ENCODE data around the gene RPS6KL1.
A peak's percentile ranks its signal among the peaks of the same experiment; 100 is the strongest.

Gene RPS6KL1

GRCh38 chr14:74922752-74923401, at the start of gene RPS6KL1:
TSS of gene RPS6KL1 (minus strand) at chr14:74923260. CDS start at chr14:74921541, 1,719 bp downstream.
- Histone ChIP-seq H3K27me3 (ENCODE audit: control insufficient read depth in 5 of 5, insufficient read depth in 4 of 5, low read length in 5 of 5) (no peaks in the 10 kb centered on the region), H3K9ac (ENCODE audit: low read length in 5 of 5) (peak within 1 kb of the TSS in 4 of 5 donors; percentile 77 to 94 (median 84)), H3K4me1 (ENCODE audit: control insufficient read depth in 5 of 5, insufficient read depth in 5 of 5, low read length in 5 of 5) (peaks cover 5 to 23% (median 19%) of the 10 kb centered on the region in 5 donors), H3K9me3 (ENCODE audit: control insufficient read depth in 5 of 5, low read length in 5 of 5) (no peaks in the 10 kb centered on the region), H3K4me3 (ENCODE audit: low read depth in 1 of 5, low read length in 5 of 5) (peak within 1 kb of the TSS; percentile 56 to 77 (median 66)), H3K36me3 (ENCODE audit: control insufficient read depth in 5 of 5, insufficient read depth in 5 of 5, low read length in 5 of 5) (peaks cover 0 to 4% (median 0%) of the 10 kb centered on the region in 5 donors), H3K27ac (ENCODE audit: low read depth, low read length) (no peak within 1 kb of the TSS)

DNA sequence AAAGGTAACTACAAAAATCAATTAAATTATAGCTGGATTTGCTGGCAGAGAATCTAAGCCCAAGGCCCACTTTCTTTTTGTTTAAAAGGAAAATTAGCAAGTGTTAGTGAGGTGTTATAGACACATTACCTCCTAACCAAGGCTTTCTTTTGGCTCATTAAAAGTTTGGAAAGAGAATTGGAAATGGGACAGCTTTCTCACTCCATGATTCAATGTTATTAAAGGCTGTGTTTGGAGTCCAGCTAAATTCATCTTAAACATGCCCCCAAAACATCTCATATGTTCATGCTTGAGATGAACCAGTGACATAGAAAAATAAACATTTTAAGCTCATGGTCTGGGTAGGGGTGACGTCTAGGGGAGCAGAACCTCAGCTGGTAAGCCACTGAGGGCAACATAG, 45.8 kb upstream of the RPS6KL1 start:
- H3K9me3 ChIP-seq (ENCODE audit: control insufficient read depth in 5 of 5, low read length in 5 of 5), result no peaks in the 10 kb centered on the region
- H3K4me3 ChIP-seq (ENCODE audit: low read depth in 1 of 5, low read length in 5 of 5), result no peak overlapping the region
- no peak overlapping the region for H3K27ac ChIP-seq (ENCODE audit: low read depth, low read length)
- H3K36me3 ChIP-seq (ENCODE audit: control insufficient read depth in 5 of 5, insufficient read depth in 5 of 5, low read length in 5 of 5), result no peaks in the 10 kb centered on the region
- H3K4me1 ChIP-seq (ENCODE audit: control insufficient read depth in 5 of 5, insufficient read depth in 5 of 5, low read length in 5 of 5), result peaks cover 4 to 23% (median 16%) of the 10 kb centered on the region in 5 donors
- peaks cover 0 to 7% (median 0%) of the 10 kb centered on the region in 5 donors for H3K27me3 ChIP-seq (ENCODE audit: control insufficient read depth in 5 of 5, insufficient read depth in 4 of 5, low read length in 5 of 5)
- H3K9ac ChIP-seq (ENCODE audit: low read length in 5 of 5), result no peak overlapping the region

DNA sequence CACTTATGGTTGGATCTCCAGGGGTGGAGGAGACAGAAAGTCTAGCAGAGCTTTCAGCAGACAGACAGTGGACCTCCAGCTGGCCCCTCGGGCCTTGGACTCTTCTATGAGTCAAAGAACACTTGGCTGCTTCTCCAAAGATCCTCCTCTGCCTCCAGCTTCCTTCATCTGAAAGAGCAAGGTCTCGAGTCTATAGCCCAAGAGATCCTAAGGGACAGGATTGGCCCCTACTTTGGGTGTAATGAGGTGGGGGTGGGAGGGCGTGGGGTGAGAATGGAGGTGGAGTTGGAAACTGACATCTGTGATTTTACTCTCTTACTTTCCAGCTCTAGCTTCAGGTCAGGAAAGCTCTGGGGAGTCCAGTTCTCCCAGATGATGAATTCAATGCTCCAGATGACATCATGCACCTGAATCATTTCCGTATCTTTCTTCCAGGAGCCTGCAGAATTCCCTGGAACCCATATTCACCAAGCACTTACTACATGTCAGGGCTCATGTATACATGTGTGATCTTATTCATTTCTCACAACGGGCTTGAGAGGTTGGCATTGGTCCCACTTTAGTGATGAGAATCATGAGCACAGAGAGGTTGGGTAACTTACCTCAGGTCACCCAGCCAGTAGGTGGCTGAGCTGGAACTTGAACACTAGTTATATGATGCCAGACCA, 42.6 kb upstream of the RPS6KL1 start:
- Histone ChIP-seq H3K27ac (ENCODE audit: low read depth, low read length) (no peak overlapping the region), H3K9ac (ENCODE audit: low read length in 5 of 5) (no peak overlapping the region), H3K4me3 (ENCODE audit: low read depth in 1 of 5, low read length in 5 of 5) (no peak overlapping the region), H3K4me1 (ENCODE audit: control insufficient read depth in 5 of 5, insufficient read depth in 5 of 5, low read length in 5 of 5) (peaks cover 6 to 19% (median 9%) of the 10 kb centered on the region in 5 donors), H3K9me3 (ENCODE audit: control insufficient read depth in 5 of 5, low read length in 5 of 5) (no peaks in the 10 kb centered on the region), H3K27me3 (ENCODE audit: control insufficient read depth in 5 of 5, insufficient read depth in 4 of 5, low read length in 5 of 5) (peaks cover 0 to 13% (median 0%) of the 10 kb centered on the region in 5 donors), H3K36me3 (ENCODE audit: control insufficient read depth in 5 of 5, insufficient read depth in 5 of 5, low read length in 5 of 5) (no peaks in the 10 kb centered on the region)

GRCh38 chr14:74964787-74965485, 41.9 kb upstream of the RPS6KL1 start:
- Histone ChIP-seq H3K27me3 (ENCODE audit: control insufficient read depth in 5 of 5, insufficient read depth in 4 of 5, low read length in 5 of 5) (peaks cover 0 to 13% (median 0%) of the 10 kb centered on the region in 5 donors), H3K9ac (ENCODE audit: low read length in 5 of 5) (no peak overlapping the region), H3K27ac (ENCODE audit: low read depth, low read length) (no peak overlapping the region), H3K36me3 (ENCODE audit: control insufficient read depth in 5 of 5, insufficient read depth in 5 of 5, low read length in 5 of 5) (no peaks in the 10 kb centered on the region), H3K9me3 (ENCODE audit: control insufficient read depth in 5 of 5, low read length in 5 of 5) (no peaks in the 10 kb centered on the region), H3K4me3 (ENCODE audit: low read depth in 1 of 5, low read length in 5 of 5) (no peak overlapping the region), H3K4me1 (ENCODE audit: control insufficient read depth in 5 of 5, insufficient read depth in 5 of 5, low read length in 5 of 5) (peaks cover 6 to 19% (median 10%) of the 10 kb centered on the region in 5 donors)

- Histone ChIP-seq H3K27me3 (ENCODE audit: control insufficient read depth in 5 of 5, insufficient read depth in 4 of 5, low read length in 5 of 5) (peaks cover 0 to 13% (median 0%) of the 10 kb centered on the region in 5 donors), H3K9ac (ENCODE audit: low read length in 5 of 5) (no peak overlapping the region), H3K36me3 (ENCODE audit: control insufficient read depth in 5 of 5, insufficient read depth in 5 of 5, low read length in 5 of 5) (no peaks in the 10 kb centered on the region), H3K4me1 (ENCODE audit: control insufficient read depth in 5 of 5, insufficient read depth in 5 of 5, low read length in 5 of 5) (peaks cover 6 to 19% (median 10%) of the 10 kb centered on the region in 5 donors), H3K4me3 (ENCODE audit: low read depth in 1 of 5, low read length in 5 of 5) (no peak overlapping the region), H3K27ac (ENCODE audit: low read depth, low read length) (no peak overlapping the region), H3K9me3 (ENCODE audit: control insufficient read depth in 5 of 5, low read length in 5 of 5) (no peaks in the 10 kb centered on the region)
Observed at GRCh38 chr14:74963705-74964271, 40.7 kb upstream of the RPS6KL1 start.

DNA sequence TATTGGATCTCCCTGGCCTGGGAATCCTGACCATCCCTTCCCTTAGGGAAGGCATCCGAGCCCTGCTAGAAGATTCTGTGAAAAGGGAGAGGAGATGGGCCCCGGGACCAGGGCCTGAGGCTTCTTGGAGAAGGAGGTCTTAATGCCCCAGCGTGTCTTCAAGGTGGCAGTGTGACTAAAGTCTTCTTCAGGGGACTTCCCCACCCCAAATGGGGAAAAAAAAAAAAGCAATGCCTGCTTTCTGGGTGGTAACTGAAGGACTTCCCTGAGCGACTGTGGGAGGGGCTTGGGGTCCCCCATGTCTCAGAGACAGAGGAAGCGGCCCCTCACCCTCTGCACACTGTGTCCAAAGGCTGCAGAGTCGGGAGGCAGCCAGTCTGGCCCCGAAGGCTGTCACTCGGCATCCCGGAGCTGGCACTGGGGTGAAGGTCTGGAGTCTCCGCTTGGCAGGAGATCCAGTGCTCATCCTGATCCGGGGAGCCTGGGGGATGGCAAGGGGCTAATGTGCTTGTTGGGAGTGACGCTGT, 40.2 kb upstream of the RPS6KL1 start:
- H3K4me3 ChIP-seq (ENCODE audit: low read depth in 1 of 5, low read length in 5 of 5), result no peak overlapping the region
- H3K27me3 ChIP-seq (ENCODE audit: control insufficient read depth in 5 of 5, insufficient read depth in 4 of 5, low read length in 5 of 5), result peaks cover 0 to 13% (median 0%) of the 10 kb centered on the region in 5 donors
- peaks cover 6 to 19% (median 10%) of the 10 kb centered on the region in 5 donors for H3K4me1 ChIP-seq (ENCODE audit: control insufficient read depth in 5 of 5, insufficient read depth in 5 of 5, low read length in 5 of 5)
- no peaks in the 10 kb centered on the region for H3K36me3 ChIP-seq (ENCODE audit: control insufficient read depth in 5 of 5, insufficient read depth in 5 of 5, low read length in 5 of 5)
- H3K27ac ChIP-seq (ENCODE audit: low read depth, low read length), result no peak overlapping the region
- H3K9ac ChIP-seq (ENCODE audit: low read length in 5 of 5), result no peak overlapping the region
- no peaks in the 10 kb centered on the region for H3K9me3 ChIP-seq (ENCODE audit: control insufficient read depth in 5 of 5, low read length in 5 of 5)

DNA sequence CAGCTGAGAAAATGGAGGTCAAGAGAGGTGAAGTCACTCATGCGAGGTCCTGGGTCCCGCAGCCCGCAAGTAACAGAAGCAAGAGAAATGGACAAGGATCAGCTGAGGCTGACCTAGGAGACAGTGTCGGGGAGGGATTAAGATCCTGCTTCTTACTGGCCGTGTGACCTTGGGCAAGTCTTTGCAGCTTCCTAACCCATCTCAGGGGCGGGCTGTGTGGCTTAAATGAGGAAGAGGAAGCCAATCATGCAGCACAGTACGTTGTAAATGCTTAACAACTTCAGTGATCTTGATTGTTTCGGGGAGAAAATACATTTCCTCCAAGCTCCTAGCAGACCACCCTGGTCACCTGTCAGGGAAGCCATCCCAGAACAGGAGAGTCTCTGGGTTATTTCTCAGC, 39.4 kb upstream of the RPS6KL1 start:
- no peaks in the 10 kb centered on the region for H3K9me3 ChIP-seq (ENCODE audit: control insufficient read depth in 5 of 5, low read length in 5 of 5)
- H3K27ac ChIP-seq (ENCODE audit: low read depth, low read length), result no peak overlapping the region

GRCh38 chr14:74962046-74962445, 39.0 kb upstream of the RPS6KL1 start:
- Histone ChIP-seq H3K4me1 (ENCODE audit: control insufficient read depth in 5 of 5, insufficient read depth in 5 of 5, low read length in 5 of 5) (peaks cover 6 to 19% (median 10%) of the 10 kb centered on the region in 5 donors), H3K9ac (ENCODE audit: low read length in 5 of 5) (no peak overlapping the region), H3K27me3 (ENCODE audit: control insufficient read depth in 5 of 5, insufficient read depth in 4 of 5, low read length in 5 of 5) (peaks cover 0 to 10% (median 0%) of the 10 kb centered on the region in 5 donors), H3K36me3 (ENCODE audit: control insufficient read depth in 5 of 5, insufficient read depth in 5 of 5, low read length in 5 of 5) (no peaks in the 10 kb centered on the region), H3K4me3 (ENCODE audit: low read depth in 1 of 5, low read length in 5 of 5) (no peak overlapping the region), H3K27ac (ENCODE audit: low read depth, low read length) (no peak overlapping the region), H3K9me3 (ENCODE audit: control insufficient read depth in 5 of 5, low read length in 5 of 5) (no peaks in the 10 kb centered on the region)

More for the DNA sequence above, 39.4 kb upstream of the RPS6KL1 start:
- no peak overlapping the region for H3K4me3 ChIP-seq (ENCODE audit: low read depth in 1 of 5, low read length in 5 of 5)
- H3K9ac ChIP-seq (ENCODE audit: low read length in 5 of 5), result no peak overlapping the region
- peaks cover 0 to 13% (median 0%) of the 10 kb centered on the region in 5 donors for H3K27me3 ChIP-seq (ENCODE audit: control insufficient read depth in 5 of 5, insufficient read depth in 4 of 5, low read length in 5 of 5)
- no peaks in the 10 kb centered on the region for H3K36me3 ChIP-seq (ENCODE audit: control insufficient read depth in 5 of 5, insufficient read depth in 5 of 5, low read length in 5 of 5)
- H3K4me1 ChIP-seq (ENCODE audit: control insufficient read depth in 5 of 5, insufficient read depth in 5 of 5, low read length in 5 of 5), result peaks cover 6 to 19% (median 10%) of the 10 kb centered on the region in 5 donors

- H3K36me3 ChIP-seq (ENCODE audit: control insufficient read depth in 5 of 5, insufficient read depth in 5 of 5, low read length in 5 of 5), result no peaks in the 10 kb centered on the region
- H3K27ac ChIP-seq (ENCODE audit: low read depth, low read length), result no peak overlapping the region
- peaks cover 0 to 8% (median 0%) of the 10 kb centered on the region in 5 donors for H3K27me3 ChIP-seq (ENCODE audit: control insufficient read depth in 5 of 5, insufficient read depth in 4 of 5, low read length in 5 of 5)
- H3K4me1 ChIP-seq (ENCODE audit: control insufficient read depth in 5 of 5, insufficient read depth in 5 of 5, low read length in 5 of 5), result peaks cover 6 to 19% (median 11%) of the 10 kb centered on the region in 5 donors
- no peaks in the 10 kb centered on the region for H3K9me3 ChIP-seq (ENCODE audit: control insufficient read depth in 5 of 5, low read length in 5 of 5)
- H3K4me3 ChIP-seq (ENCODE audit: low read depth in 1 of 5, low read length in 5 of 5), result no peak overlapping the region
- no peak overlapping the region for H3K9ac ChIP-seq (ENCODE audit: low read length in 5 of 5)
Observed at GRCh38 chr14:74961238-74961911, 38.3 kb upstream of the RPS6KL1 start.
